Upper lobe of left lung (tissue), 6 donors: ENCODE measurements around the gene CACNA2D4. TPM values are rescaled to one million over a fixed set of nuclear protein-coding genes. Genes with fewer than 3 reads are reported as not detected.

Experiments used
- ATAC-seq, 2 donors: fragments of 200-7000 bp; cut with Tn5 transposase; one replicate each; pipeline ENCODE4 v1.9.1; 2022; ENCODE audit warnings: mild to moderate bottlenecking in 2 of 2, moderate library complexity in 2 of 2; ENCODE audit not compliant: low FRiP score in 2 of 2
- DNase-seq, 2 donors: peaks; one replicate each; pipeline ENCODE4 v3.0.0-alpha.2; 2019 to 2020
- H3K27ac ChIP-seq, 4 donors: fragments of 200-600 bp; sonication (generic); one replicate each; pipeline ENCODE4 v1.5.1; 2016 to 2019
- H3K27me3 ChIP-seq, 4 donors: fragments of 200-600 bp; sonication (generic); one replicate each; pipeline ENCODE4 v1.5.1; 2017 to 2019
- H3K36me3 ChIP-seq, 4 donors: fragments of 200-600 bp; sonication (generic); one replicate each; pipeline ENCODE4 v1.5.1; 2016 to 2019
- H3K4me1 ChIP-seq, 4 donors: fragments of 200-600 bp; sonication (generic); one replicate each; pipeline ENCODE4 v1.5.1; 2018 to 2019
- H3K4me3 ChIP-seq, 4 donors: fragments of 200-600 bp; sonication (generic); one replicate each; pipeline ENCODE4 v1.5.1; 2017 to 2019; ENCODE audit warnings: mild to moderate bottlenecking in 2 of 4, moderate library complexity in 1 of 4
- H3K9me3 ChIP-seq, 4 donors: fragments of 200-600 bp; sonication (generic); one replicate each; pipeline ENCODE4 v1.5.1; 2018 to 2019
- EP300 ChIP-seq, 4 donors: sonication (generic); formaldehyde crosslinking; IDR thresholded peaks; one replicate each; pipeline ENCODE4 v1.5.1; 2017; ENCODE audit warnings: antibody characterized with exemption in 4 of 4, control low read depth in 2 of 4
- POLR2A ChIP-seq, 4 donors: fragments of 450-650 bp; IDR thresholded peaks; one replicate each; pipeline ENCODE4 v1.5.1; 2016 to 2017; ENCODE audit warnings: antibody characterized with exemption in 4 of 4, mild to moderate bottlenecking in 2 of 4
- POLR2AphosphoS5 ChIP-seq, 2 donors: sonication (generic); formaldehyde crosslinking; IDR thresholded peaks; one replicate each; pipeline ENCODE4 v1.5.1; 2017; ENCODE audit warnings: antibody characterized with exemption in 2 of 2
- WGBS, 2 donors: methylation state at CpG; one replicate each; pipeline ENCODE4 v1.1.5; 2017 to 2018; 5-methylcytosine and 5-hydroxymethylcytosine counted together
- total RNA-seq, 6 donors: library from RNA; depleted of rRNA in 4 of 6; stranded (reverse); fragments of >200 nt in 4 of 6; gene quantifications; one replicate each; pipeline versions ENCODE4 v1.1.0 to v1.2.1, GENCODE V29; 2016 to 2021
- TF ChIP-seq, protein P1 (sequence below), 6 experiments: fragments of 450-650 bp in 4 of 6; fragments of 200-600 bp in 2 of 6; sonication (generic) in 2 of 6; IDR thresholded peaks; one replicate each; pipeline ENCODE4 v1.5.1; 2016 to 2019; ENCODE audit warnings: antibody characterized with exemption in 6 of 6
- donor health status: DM: no; HTN: no; CAD: no; lungs with moderate emphysema.
- donor health status: DM: no; HTN: yes; CAD: no; lungs with severe emphysema.

CACNA2D4 gene
- total RNA-seq, 6 donors from 2014 or later = 3.3 to 8.4 (median 7.0) TPM

DNA sequence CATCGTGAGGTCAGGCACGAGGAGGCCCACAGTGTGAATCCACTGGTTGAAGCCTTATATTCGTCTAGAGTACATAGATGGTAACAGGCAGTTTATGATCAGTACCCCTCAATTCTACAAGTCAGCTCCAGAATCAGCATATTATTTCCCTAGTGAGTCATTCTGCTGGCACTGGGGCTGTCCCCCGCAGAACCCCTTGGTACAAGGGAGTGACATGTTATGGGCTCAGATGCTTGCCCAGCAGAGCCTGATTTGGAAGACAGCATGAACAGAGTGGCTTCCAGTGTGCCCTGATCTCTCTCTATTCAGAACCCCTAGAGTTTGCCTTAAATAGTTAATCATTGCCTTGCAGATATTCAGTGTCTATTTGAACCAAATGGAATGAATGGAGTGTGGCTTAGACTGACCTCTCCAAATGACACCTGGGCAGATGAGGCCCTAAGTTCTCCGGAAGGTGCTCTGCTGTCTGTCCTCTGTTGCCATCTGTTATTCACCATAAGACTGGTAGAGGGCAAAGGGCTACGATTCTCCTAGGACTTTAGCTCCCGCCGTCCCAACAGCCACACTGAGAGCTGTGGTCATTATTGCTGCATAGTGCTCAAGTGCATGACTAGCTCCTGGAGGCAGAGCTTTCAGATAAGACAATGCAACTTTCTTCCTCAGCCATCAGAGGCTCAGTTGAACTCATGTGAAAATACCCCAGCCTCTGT is 41.1 kb downstream of the CACNA2D4 start:
- 83 to 93% methylated on average over 7 to 8 of the region's 8 CpGs for WGBS, 2 donors
- no peak for TF ChIP-seq EP300 (IDR thresholded peaks at IDR 0.05)
- no peak for TF ChIP-seq POLR2AphosphoS5 (IDR thresholded peaks at IDR 0.05)
- no peak for TF ChIP-seq POLR2A (IDR thresholded peaks at IDR 0.05)
- TF ChIP-seq, protein P1, sequence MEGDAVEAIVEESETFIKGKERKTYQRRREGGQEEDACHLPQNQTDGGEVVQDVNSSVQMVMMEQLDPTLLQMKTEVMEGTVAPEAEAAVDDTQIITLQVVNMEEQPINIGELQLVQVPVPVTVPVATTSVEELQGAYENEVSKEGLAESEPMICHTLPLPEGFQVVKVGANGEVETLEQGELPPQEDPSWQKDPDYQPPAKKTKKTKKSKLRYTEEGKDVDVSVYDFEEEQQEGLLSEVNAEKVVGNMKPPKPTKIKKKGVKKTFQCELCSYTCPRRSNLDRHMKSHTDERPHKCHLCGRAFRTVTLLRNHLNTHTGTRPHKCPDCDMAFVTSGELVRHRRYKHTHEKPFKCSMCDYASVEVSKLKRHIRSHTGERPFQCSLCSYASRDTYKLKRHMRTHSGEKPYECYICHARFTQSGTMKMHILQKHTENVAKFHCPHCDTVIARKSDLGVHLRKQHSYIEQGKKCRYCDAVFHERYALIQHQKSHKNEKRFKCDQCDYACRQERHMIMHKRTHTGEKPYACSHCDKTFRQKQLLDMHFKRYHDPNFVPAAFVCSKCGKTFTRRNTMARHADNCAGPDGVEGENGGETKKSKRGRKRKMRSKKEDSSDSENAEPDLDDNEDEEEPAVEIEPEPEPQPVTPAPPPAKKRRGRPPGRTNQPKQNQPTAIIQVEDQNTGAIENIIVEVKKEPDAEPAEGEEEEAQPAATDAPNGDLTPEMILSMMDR (IDR thresholded peaks at IDR 0.05) = no peak
- Histone ChIP-seq H3K27me3 (no peaks in the 10 kb centered on the region), H3K4me1 (no peaks in the 10 kb centered on the region), H3K9me3 (no peaks in the 10 kb centered on the region), H3K36me3 (no peaks in the 10 kb centered on the region), H3K27ac (no peak overlapping the region), H3K4me3 (no peak overlapping the region)
- no peak for ATAC-seq
- no peak for DNase-seq

DNA sequence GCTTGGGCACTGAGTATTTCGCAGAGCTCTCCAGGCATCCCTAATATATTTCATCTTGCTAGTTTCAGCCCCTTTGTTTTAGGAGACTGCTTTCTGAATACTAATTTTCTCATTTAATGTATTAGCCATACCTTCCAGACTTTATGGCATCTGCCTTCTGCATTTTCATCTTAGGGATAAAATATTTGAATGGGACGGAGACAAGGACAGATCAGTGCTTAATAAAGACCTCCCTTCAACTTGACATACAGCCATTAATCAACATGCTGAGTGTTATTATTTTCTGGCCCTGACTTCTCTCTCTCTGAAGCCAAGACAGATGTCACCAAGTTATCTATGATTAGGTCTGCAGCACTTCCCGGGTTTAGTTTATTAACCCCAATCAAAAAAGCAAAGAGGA is 42.4 kb downstream of the CACNA2D4 start:
- WGBS, 2 donors = 73 to 76% methylated on average over 3 of the region's 3 CpGs
- Histone ChIP-seq H3K27me3 (no peaks in the 10 kb centered on the region), H3K9me3 (no peaks in the 10 kb centered on the region), H3K36me3 (no peaks in the 10 kb centered on the region), H3K4me1 (no peaks in the 10 kb centered on the region), H3K27ac (no peak overlapping the region), H3K4me3 (no peak overlapping the region)
- no peak for DNase-seq
- no peak for ATAC-seq
- no peak for TF ChIP-seq EP300 (IDR thresholded peaks at IDR 0.05)
- TF ChIP-seq, protein P1 (IDR thresholded peaks at IDR 0.05) = no peak
- no peak for TF ChIP-seq POLR2A (IDR thresholded peaks at IDR 0.05)
- no peak for TF ChIP-seq POLR2AphosphoS5 (IDR thresholded peaks at IDR 0.05)

DNA sequence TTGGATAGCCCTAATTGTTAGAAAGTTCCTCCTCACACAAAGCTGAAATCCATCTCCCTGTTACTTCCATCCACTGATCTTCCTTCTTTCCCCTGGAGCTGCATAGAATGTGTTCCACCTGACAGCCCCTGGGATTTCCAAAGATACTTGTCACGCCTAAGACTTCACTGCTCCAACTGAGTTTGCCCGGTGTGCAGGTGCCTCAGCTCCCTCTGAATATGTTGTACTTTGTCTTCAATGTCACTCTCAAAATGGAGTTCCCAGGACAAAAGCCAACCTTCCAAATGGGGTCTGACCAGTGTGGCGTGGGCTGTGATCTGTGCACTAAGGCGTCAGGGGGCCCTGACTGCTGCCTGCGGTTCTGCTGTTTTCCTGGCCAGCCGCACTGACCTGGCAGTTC is 42.8 kb downstream of the CACNA2D4 start:
- H3K4me1 ChIP-seq = no peaks in the 10 kb centered on the region
- TF ChIP-seq POLR2AphosphoS5 (IDR thresholded peaks at IDR 0.05) (no peak), EP300 (IDR thresholded peaks at IDR 0.05) (no peak), POLR2A (IDR thresholded peaks at IDR 0.05) (no peak)
- TF ChIP-seq, protein P1 (IDR thresholded peaks at IDR 0.05) = no peak
- H3K9me3 ChIP-seq = no peaks in the 10 kb centered on the region
- ATAC-seq (no peak), DNase-seq (no peak)
- WGBS, 2 donors = 75 to 83% methylated on average over 6 of the region's 6 CpGs
- H3K27ac ChIP-seq = no peak overlapping the region
- no peaks in the 10 kb centered on the region for H3K27me3 ChIP-seq
- H3K36me3 ChIP-seq = no peaks in the 10 kb centered on the region
- H3K4me3 ChIP-seq = no peak overlapping the region

DNA sequence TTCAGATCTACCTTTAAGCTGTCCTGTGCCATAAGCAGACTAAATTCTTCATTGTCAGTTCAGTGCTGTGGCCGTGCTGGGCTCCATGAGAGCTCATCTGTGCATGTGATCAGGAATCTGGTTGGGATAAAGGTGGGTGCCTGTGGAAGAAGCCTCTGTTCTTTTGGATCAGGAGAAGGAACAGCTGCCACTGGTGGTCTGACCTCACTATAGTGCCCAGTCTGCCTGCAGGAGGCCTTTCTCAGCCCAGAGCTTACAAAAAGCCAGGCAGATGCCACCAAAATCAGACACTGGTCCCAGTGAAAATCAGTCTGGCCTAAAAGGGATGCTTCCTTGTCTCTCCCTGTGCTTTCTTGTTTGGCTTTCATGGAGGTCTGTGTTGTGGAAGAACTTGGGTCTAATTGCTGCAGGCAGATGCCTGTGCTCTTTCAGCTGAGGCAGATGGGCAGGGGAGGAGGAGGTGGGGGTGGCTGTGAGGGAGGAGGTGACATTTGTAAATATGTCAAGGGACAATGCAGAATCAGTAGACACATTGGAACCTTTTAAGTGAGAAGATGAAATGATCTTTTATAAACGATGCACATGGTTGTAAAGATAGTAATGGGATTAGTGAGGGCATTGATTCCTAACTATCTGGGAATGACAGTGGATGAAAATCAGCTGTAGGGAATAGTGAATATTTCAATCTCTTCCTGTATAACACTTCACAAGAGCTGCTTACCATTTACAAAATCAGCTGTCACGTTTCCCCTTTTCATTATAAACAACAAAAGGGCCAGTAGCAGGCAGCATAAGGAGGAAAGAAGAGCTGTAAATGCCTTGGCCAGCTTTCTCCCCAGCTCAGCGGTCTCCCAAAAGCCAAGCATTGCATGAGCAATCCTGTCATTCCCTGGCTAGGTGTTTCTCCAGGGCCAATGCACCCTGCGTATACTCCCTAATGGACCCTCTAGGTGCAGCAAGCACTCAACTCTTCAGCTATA is 44.6 kb downstream of the CACNA2D4 start:
- no peak for DNase-seq
- Histone ChIP-seq H3K4me3 (no peak overlapping the region), H3K27me3 (no peaks in the 10 kb centered on the region), H3K9me3 (no peaks in the 10 kb centered on the region), H3K4me1 (no peaks in the 10 kb centered on the region), H3K27ac (no peak overlapping the region), H3K36me3 (no peaks in the 10 kb centered on the region)
- 66 to 72% methylated on average over 4 to 5 of the region's 5 CpGs for WGBS, 2 donors
- TF ChIP-seq EP300 (IDR thresholded peaks at IDR 0.05) = no peak
- no peak for TF ChIP-seq POLR2A (IDR thresholded peaks at IDR 0.05)
- TF ChIP-seq, protein P1 (IDR thresholded peaks at IDR 0.05) = no peak
- no peak for TF ChIP-seq POLR2AphosphoS5 (IDR thresholded peaks at IDR 0.05)
- ATAC-seq = no peak
